ENCODE results near the gene MGAT4C. TPM values are rescaled to one million over a fixed set of nuclear protein-coding genes. Genes with fewer than 3 reads are reported as not detected.

Gene MGAT4C
- total RNA-seq, 1 donor from 2014 or later, result not detected

DNA sequence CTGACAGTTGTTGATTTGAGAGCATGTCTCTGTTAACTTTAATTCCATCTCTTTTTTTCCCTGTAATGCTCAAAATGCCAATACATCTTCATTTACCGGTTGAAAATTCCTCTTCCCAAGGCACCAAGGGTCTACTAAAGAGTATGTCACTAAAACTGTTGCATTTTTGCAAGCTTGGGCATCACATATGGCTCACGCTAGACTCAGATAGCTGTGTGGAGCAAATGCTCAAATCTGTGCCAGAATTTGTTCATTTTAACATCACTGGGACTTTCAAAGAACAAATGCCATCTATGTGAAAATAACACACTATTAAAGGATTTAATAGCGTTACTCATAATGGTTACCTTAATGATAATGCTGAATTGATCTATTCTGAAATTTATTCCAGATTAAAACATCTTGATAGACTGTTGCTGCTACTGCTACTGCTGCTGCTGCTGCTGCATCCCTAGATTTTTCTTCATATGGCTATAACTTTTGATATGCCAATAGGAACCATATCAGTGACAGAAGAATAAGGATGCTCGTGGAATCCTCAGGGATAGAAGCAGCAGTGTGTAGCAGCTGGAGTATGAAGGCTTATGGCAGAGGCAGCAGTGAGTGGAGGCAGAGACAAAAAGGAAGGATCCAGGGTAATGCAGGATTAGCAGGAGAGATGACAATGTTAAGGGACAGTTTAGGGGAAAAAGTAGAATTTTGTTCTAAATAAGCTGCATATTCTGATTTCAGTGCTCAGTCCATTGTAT, 57.3 kb downstream of the MGAT4C start:
- no peak overlapping the region for H3K4me3 ChIP-seq (ENCODE audit: low read depth, low read length)
- TF ChIP-seq, protein P1, sequence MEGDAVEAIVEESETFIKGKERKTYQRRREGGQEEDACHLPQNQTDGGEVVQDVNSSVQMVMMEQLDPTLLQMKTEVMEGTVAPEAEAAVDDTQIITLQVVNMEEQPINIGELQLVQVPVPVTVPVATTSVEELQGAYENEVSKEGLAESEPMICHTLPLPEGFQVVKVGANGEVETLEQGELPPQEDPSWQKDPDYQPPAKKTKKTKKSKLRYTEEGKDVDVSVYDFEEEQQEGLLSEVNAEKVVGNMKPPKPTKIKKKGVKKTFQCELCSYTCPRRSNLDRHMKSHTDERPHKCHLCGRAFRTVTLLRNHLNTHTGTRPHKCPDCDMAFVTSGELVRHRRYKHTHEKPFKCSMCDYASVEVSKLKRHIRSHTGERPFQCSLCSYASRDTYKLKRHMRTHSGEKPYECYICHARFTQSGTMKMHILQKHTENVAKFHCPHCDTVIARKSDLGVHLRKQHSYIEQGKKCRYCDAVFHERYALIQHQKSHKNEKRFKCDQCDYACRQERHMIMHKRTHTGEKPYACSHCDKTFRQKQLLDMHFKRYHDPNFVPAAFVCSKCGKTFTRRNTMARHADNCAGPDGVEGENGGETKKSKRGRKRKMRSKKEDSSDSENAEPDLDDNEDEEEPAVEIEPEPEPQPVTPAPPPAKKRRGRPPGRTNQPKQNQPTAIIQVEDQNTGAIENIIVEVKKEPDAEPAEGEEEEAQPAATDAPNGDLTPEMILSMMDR (conservative IDR thresholded peaks at IDR 0.05; ENCODE audit: low read depth, low read length), result no peak
- DNase-seq (ENCODE audit: low read depth), result no peak

GRCh38 chr12:86196465-86196864, 59.7 kb downstream of the MGAT4C start:
- TF ChIP-seq, protein P1 (conservative IDR thresholded peaks at IDR 0.05; ENCODE audit: low read depth, low read length), result no peak
- DNase-seq (ENCODE audit: low read depth), result no peak

GRCh38 chr12:86194721-86195120, 61.5 kb downstream of the MGAT4C start:
- no peak for DNase-seq (ENCODE audit: low read depth)
- TF ChIP-seq, protein P1 (conservative IDR thresholded peaks at IDR 0.05; ENCODE audit: low read depth, low read length), result no peak
- no peak overlapping the region for H3K4me3 ChIP-seq (ENCODE audit: low read depth, low read length)

More at GRCh38 chr12:86196465-86196864, 59.7 kb downstream of the MGAT4C start:
- no peak overlapping the region for H3K4me3 ChIP-seq (ENCODE audit: low read depth, low read length)

- H3K4me3 ChIP-seq (ENCODE audit: low read depth, low read length), result no peak overlapping the region
- DNase-seq (ENCODE audit: low read depth), result no peak
- TF ChIP-seq, protein P1 (conservative IDR thresholded peaks at IDR 0.05; ENCODE audit: low read depth, low read length), result no peak
Observed at GRCh38 chr12:86193931-86194330, 62.3 kb downstream of the MGAT4C start.

DNA sequence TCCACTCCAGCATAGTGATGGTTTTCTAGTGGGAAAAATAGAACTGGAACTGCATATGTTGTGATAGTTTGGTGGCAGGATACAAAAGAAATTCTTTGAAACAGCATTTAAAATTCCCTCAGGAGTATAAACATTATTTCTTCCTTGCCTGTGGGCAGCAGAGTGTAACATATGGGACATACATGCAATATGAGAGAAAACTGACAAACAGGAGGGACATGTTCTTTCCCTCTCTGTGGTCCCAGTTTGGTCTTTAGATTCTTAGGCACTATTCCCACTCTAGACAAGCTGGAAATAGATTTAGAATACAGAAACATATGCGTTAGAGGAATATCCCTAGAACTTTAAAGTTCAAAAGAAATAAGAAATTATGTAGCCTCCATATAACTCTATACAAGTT, 68.0 kb downstream of the MGAT4C start:
- TF ChIP-seq, protein P1 (conservative IDR thresholded peaks at IDR 0.05; ENCODE audit: low read depth, low read length), result no peak
- no peak for DNase-seq (ENCODE audit: low read depth)
- no peak overlapping the region for H3K4me3 ChIP-seq (ENCODE audit: low read depth, low read length)

GRCh38 chr12:86186449-86186848, 69.7 kb downstream of the MGAT4C start:
- H3K4me3 ChIP-seq (ENCODE audit: low read depth, low read length), result no peak overlapping the region
- no peak for DNase-seq (ENCODE audit: low read depth)
- TF ChIP-seq, protein P1 (conservative IDR thresholded peaks at IDR 0.05; ENCODE audit: low read depth, low read length), result peak; percentile 46

DNA sequence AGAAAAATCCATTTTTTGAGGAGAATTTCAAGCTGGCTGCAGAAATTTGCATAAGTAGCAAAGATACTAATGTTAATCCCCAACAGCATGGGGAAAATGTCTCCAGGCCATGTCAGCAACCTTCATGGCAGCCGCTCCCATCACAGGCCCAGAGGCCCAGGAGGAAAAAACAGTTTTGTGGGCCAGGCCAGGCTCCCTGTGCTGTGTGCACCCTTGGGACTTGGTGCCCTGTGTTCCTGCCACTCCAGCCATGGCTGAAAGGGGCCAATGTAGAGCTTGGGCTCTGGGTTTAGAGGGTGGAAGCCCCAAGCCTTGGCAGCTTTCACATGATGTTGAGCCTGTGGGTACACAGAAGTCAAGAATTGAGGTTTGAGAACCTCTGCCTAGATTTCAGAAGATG, 76.3 kb downstream of the MGAT4C start:
- DNase-seq (ENCODE audit: low read depth), result no peak
- TF ChIP-seq, protein P1 (conservative IDR thresholded peaks at IDR 0.05; ENCODE audit: low read depth, low read length), result no peak
- H3K4me3 ChIP-seq (ENCODE audit: low read depth, low read length), result no peak overlapping the region
